Parathyroid adenoma (tissue), 2 donors: ENCODE measurements around the gene CHST11.

Experiments used
- H2AFZ ChIP-seq: fragments of 300-600 bp; sonication (generic); one replicate; pipeline ENCODE4 v1.7.0; 2017; ENCODE audit warnings: antibody characterized with exemption, mild to moderate bottlenecking
- H3K27ac ChIP-seq: fragments of 300-600 bp; sonication (generic); one replicate; pipeline ENCODE4 v1.7.0; 2017
- H3K27me3 ChIP-seq: fragments of 300-600 bp; sonication (generic); one replicate; pipeline ENCODE4 v1.7.0; 2017; ENCODE audit warnings: low read length; ENCODE audit not compliant: control insufficient read depth, insufficient read depth
- H3K36me3 ChIP-seq: fragments of 300-600 bp; sonication (generic); one replicate; pipeline ENCODE4 v1.7.0; 2017; ENCODE audit warnings: low read length; ENCODE audit not compliant: control insufficient read depth, insufficient read depth
- H3K4me1 ChIP-seq: fragments of 300-600 bp; sonication (generic); one replicate; pipeline ENCODE4 v1.7.0; 2017; ENCODE audit warnings: control low read depth
- H3K4me2 ChIP-seq: fragments of 300-600 bp; sonication (generic); one replicate; pipeline ENCODE4 v1.7.0; 2017; ENCODE audit warnings: low read length
- H3K4me3 ChIP-seq: fragments of 300-600 bp; sonication (generic); one replicate; pipeline ENCODE4 v1.7.0; 2017; ENCODE audit warnings: low read depth, low read length
- H3K79me2 ChIP-seq: fragments of 300-600 bp; sonication (generic); one replicate; pipeline ENCODE4 v1.7.0; 2017; ENCODE audit warnings: control low read depth
- H3K9ac ChIP-seq: fragments of 300-600 bp; sonication (generic); one replicate; pipeline ENCODE4 v1.7.0; 2017; ENCODE audit warnings: mild to moderate bottlenecking
- H3K9me3 ChIP-seq: fragments of 300-600 bp; sonication (generic); one replicate; pipeline ENCODE4 v1.7.0; 2017; ENCODE audit warnings: low read length; ENCODE audit not compliant: control insufficient read depth
- TF ChIP-seq, protein P1 (sequence below): fragments of 300-600 bp; sonication (generic); IDR thresholded peaks from one replicate; pipeline ENCODE4 v1.7.0; 2017; ENCODE audit warnings: antibody characterized with exemption, mild to moderate bottlenecking
- donor health status: primary hyperparathyroidism.

The CHST11 gene

DNA sequence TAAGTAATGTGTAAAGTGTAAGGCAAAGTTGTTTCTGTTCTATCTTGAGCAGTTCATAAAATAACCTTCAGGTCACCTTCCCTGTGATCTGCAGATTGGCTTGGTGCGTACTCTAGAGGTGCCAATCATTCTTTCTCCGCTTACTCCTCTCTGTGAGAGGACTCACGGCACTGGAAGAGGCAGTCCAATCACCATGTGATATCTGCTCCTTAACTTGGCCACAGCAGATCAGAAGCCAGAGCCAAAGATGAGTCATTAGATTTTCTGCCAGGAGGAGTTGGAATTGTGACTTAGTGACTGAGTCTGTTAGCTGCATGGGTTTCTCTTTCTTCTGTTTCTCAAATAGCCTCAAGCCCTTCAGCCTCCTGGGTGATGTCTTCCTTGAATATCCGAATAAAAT is 335.8 kb downstream of the CHST11 start:
- Histone ChIP-seq H3K27ac (no peak overlapping the region), H3K4me3 (no peak overlapping the region), H3K79me2 (no peaks in the 10 kb centered on the region), H3K27me3 (no peaks in the 10 kb centered on the region), H3K36me3 (no peaks in the 10 kb centered on the region), H3K9ac (no peak overlapping the region), H3K9me3 (no peaks in the 10 kb centered on the region), H3K4me1 (no peaks in the 10 kb centered on the region), H2AFZ (no peak overlapping the region), H3K4me2 (no peak overlapping the region)
- TF ChIP-seq, protein P1, sequence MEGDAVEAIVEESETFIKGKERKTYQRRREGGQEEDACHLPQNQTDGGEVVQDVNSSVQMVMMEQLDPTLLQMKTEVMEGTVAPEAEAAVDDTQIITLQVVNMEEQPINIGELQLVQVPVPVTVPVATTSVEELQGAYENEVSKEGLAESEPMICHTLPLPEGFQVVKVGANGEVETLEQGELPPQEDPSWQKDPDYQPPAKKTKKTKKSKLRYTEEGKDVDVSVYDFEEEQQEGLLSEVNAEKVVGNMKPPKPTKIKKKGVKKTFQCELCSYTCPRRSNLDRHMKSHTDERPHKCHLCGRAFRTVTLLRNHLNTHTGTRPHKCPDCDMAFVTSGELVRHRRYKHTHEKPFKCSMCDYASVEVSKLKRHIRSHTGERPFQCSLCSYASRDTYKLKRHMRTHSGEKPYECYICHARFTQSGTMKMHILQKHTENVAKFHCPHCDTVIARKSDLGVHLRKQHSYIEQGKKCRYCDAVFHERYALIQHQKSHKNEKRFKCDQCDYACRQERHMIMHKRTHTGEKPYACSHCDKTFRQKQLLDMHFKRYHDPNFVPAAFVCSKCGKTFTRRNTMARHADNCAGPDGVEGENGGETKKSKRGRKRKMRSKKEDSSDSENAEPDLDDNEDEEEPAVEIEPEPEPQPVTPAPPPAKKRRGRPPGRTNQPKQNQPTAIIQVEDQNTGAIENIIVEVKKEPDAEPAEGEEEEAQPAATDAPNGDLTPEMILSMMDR, result no peak

DNA sequence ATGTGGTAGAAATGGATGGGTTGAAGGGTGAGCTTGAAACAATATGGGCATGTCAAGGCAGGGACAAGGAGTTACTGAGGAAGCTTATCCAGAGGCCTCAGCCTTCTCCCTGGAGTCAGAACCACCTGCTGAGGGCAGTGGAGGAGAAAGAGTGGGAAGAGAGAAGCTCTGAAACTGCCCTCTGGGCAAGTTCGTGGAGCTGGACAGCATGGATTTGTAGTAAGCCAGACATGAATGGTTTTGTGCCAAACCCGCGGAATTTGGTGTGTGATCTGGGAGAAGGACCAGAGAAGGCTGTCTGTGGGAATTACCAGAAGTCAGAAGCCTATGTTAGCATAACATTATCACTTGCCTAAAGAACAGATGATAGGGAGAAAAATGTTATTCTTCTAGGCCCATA is 336.5 kb downstream of the CHST11 start:
- H3K36me3 ChIP-seq, result no peaks in the 10 kb centered on the region
- H3K4me2 ChIP-seq, result no peak overlapping the region
- H3K27ac ChIP-seq, result no peak overlapping the region
- no peaks in the 10 kb centered on the region for H3K9me3 ChIP-seq
- no peak overlapping the region for H3K4me3 ChIP-seq
- no peaks in the 10 kb centered on the region for H3K79me2 ChIP-seq
- H3K9ac ChIP-seq, result no peak overlapping the region
- no peaks in the 10 kb centered on the region for H3K4me1 ChIP-seq
- no peaks in the 10 kb centered on the region for H3K27me3 ChIP-seq
- TF ChIP-seq, protein P1, result no peak
- no peak overlapping the region for H2AFZ ChIP-seq

DNA sequence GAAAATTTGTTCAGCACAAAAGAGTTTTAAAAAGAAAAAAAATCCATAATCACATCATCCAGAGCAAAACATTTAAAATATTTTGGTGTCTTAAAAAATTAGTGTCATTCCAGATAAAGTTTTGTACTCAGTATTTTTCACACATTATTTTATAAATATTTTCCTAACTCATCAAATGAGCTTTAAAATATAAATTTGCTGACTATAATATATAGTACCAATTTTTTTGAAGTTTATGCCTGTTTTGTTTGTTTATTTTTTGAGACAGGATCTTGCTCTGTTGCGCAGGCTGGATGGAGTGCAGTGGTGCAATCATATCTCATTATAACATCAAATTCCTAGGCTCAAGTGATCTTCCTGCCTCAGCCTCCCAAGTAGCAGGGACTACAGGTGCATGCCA is 337.2 kb downstream of the CHST11 start:
- H3K4me3 ChIP-seq, result no peak overlapping the region
- H3K27ac ChIP-seq, result no peak overlapping the region
- no peak overlapping the region for H3K9ac ChIP-seq
- no peaks in the 10 kb centered on the region for H3K4me1 ChIP-seq
- H2AFZ ChIP-seq, result no peak overlapping the region
- H3K9me3 ChIP-seq, result no peaks in the 10 kb centered on the region
- H3K36me3 ChIP-seq, result no peaks in the 10 kb centered on the region
- H3K4me2 ChIP-seq, result no peak overlapping the region
- no peaks in the 10 kb centered on the region for H3K27me3 ChIP-seq
- TF ChIP-seq, protein P1, result no peak
- H3K79me2 ChIP-seq, result no peaks in the 10 kb centered on the region

DNA sequence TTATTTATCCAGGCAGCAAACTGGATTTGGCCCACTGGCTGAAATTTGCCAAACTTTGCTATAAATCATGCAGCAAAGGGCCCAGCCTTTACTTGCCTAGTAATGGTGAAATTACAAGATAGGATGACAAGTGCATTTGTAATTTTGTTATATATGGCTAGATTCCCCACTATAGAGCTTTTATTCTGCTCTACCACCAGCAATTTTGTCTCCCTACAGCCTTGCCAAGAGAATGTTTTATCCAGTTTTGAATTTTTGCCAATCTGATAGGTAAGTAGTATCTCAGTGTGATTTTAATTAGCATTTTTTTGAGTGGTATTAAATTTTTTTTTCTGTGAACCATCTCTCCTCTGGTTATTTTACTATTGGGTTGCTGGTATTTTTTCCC is 339.7 kb downstream of the CHST11 start:
- H3K9me3 ChIP-seq, result no peaks in the 10 kb centered on the region
- H3K79me2 ChIP-seq, result no peaks in the 10 kb centered on the region
- TF ChIP-seq, protein P1, result no peak
- no peak overlapping the region for H3K4me3 ChIP-seq
- H3K4me2 ChIP-seq, result no peak overlapping the region
- no peaks in the 10 kb centered on the region for H3K36me3 ChIP-seq
- H2AFZ ChIP-seq, result no peak overlapping the region
- H3K4me1 ChIP-seq, result no peaks in the 10 kb centered on the region
- no peak overlapping the region for H3K9ac ChIP-seq
- no peak overlapping the region for H3K27ac ChIP-seq
- no peaks in the 10 kb centered on the region for H3K27me3 ChIP-seq

DNA sequence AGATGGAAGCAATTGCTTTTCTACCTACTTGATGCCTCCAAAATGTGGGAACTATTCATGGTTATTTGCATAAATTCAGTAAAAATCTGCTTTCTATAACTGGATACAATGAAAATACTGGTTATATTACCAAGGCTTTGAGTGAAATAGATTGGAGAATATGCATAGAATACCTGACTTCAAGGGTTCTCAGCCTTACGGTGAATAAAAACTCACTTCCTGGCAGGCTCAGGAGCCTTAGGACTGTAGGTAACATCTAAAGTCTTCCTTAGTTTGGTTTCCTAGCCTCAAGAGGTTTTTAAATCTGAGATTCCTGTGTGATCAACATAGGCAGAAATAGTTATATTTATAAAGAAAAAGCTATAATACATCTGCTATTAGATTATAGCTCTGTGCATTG is 342.7 kb downstream of the CHST11 start:
- H3K9ac ChIP-seq, result no peak overlapping the region
- H3K27me3 ChIP-seq, result no peaks in the 10 kb centered on the region
- H3K79me2 ChIP-seq, result no peaks in the 10 kb centered on the region
- H3K4me1 ChIP-seq, result no peaks in the 10 kb centered on the region
- no peak overlapping the region for H3K4me2 ChIP-seq
- no peaks in the 10 kb centered on the region for H3K36me3 ChIP-seq
- TF ChIP-seq, protein P1, result no peak
- H2AFZ ChIP-seq, result no peak overlapping the region
- no peak overlapping the region for H3K27ac ChIP-seq
- no peak overlapping the region for H3K4me3 ChIP-seq
- H3K9me3 ChIP-seq, result no peaks in the 10 kb centered on the region
